A549 (cell line): ENCODE data around the gene CLEC16A. TPM values are rescaled to one million over a fixed set of nuclear protein-coding genes. Genes with fewer than 3 reads are reported as not detected.

Experiments used
- ATAC-seq, 2 experiments: fragments of 200-7000 bp in 1 of 2; fragments of >200 bp in 1 of 2; cut with Nextera tagmentation in 1 of 2; cut with Tn5 transposase in 1 of 2; 3 replicates each; pipeline versions ENCODE4 v1.8.0 to v1.9.1; 2018 to 2020; ENCODE audit warnings: mild to moderate bottlenecking in 1 of 2, moderate library complexity in 1 of 2
- CTCF ChIA-PET: fragments of 300-600 bp; sonication (Branson Sonifier 250); formaldehyde crosslinking; extraction: SDS; loops from one replicate; lab custom pipeline; 2021; ENCODE audit warnings: antibody characterized with exemption, inconsistent platforms; lab: Yijun Ruan, JAX
- POLR2A ChIA-PET: fragments of 350-600 bp; formaldehyde crosslinking; extraction: SDS; loops from one replicate; lab custom pipeline; 2021; ENCODE audit warnings: antibody characterized with exemption, inconsistent platforms; lab: Yijun Ruan, JAX
- DNase-seq, 2 experiments: peaks; one replicate each; pipeline versions ENCODE4 v3.0.0 to v3.0.0-alpha.2; 2011 to 2016; ENCODE audit warnings: low read depth in 1 of 2, low spot score in 1 of 2
- FAIRE-seq: peaks from 2 replicates; lab custom pipeline; 2011; peaks lifted over from hg19 to GRCh38; lab: Jason Lieb, UNC
- H3K27ac ChIP-seq, 2 experiments: fragments of >200 bp; sonication (Bioruptor Twin); formaldehyde crosslinking; 3 replicates each; pipeline ENCODE4 v1.5.1; 2016 to 2017
- H3K4me1 ChIP-seq: fragments of >200 bp; sonication (Bioruptor Twin); formaldehyde crosslinking; 3 replicates; pipeline ENCODE4 v1.6.1; 2016
- H3K4me2 ChIP-seq: fragments of >200 bp; sonication (Bioruptor Twin); formaldehyde crosslinking; 3 replicates; pipeline ENCODE4 v1.6.1; 2016
- H3K4me3 ChIP-seq: fragments of >200 bp; sonication (Bioruptor Twin); formaldehyde crosslinking; 3 replicates; pipeline ENCODE4 v1.5.1; 2016
- H3K9me3 ChIP-seq: fragments of >200 bp; sonication (Bioruptor Twin); formaldehyde crosslinking; 3 replicates; pipeline ENCODE4 v1.6.1; 2016
- BHLHE40 ChIP-seq: IDR thresholded peaks from 2 replicates; pipeline ENCODE4 v1.6.1; 2012; ENCODE audit warnings: low read depth, low read length, inconsistent platforms
- CHD4 ChIP-seq: fragments of 200-600 bp; sonication (generic); IDR thresholded peaks from 2 replicates; pipeline ENCODE4 v1.6.1; 2016; ENCODE audit warnings: antibody characterized with exemption, mild to moderate bottlenecking, borderline replicate concordance
- E2F6 ChIP-seq: IDR thresholded peaks from 2 replicates; pipeline ENCODE4 v1.6.1; 2012; ENCODE audit warnings: low read depth, borderline replicate concordance
- EHMT2 ChIP-seq: fragments of 200-600 bp; sonication (generic); IDR thresholded peaks from 2 replicates; pipeline ENCODE4 v1.6.1; 2016; ENCODE audit warnings: antibody characterized with exemption, low read depth, mild to moderate bottlenecking, moderate library complexity
- ELK1 ChIP-seq: fragments of 150-350 bp; IDR thresholded peaks from 2 replicates; pipeline ENCODE4 v1.6.1; 2014; ENCODE audit warnings: low read depth, mild to moderate bottlenecking, low read length
- EP300 ChIP-seq, 2 experiments: fragments of >200 bp; sonication (Bioruptor Twin); formaldehyde crosslinking; IDR thresholded peaks; 2 replicates in 1 of 2; 3 replicates in 1 of 2; pipeline ENCODE4 v1.6.1; 2016 to 2017
- ESRRA ChIP-seq: fragments of 150-350 bp; IDR thresholded peaks from 2 replicates; pipeline ENCODE4 v1.6.1; 2014; ENCODE audit warnings: mild to moderate bottlenecking, low read length, borderline replicate concordance
- FOSL2 ChIP-seq, 2 experiments: fragments of 450-650 bp in 1 of 2; fragments of >200 bp in 1 of 2; sonication (Bioruptor Twin) in 1 of 2; formaldehyde crosslinking; IDR thresholded peaks; 2 replicates each; pipeline versions ENCODE4 v1.5.0 to v1.6.1; 2016 to 2020; ENCODE audit warnings: mild to moderate bottlenecking in 1 of 2, moderate library complexity in 1 of 2
- FOXS1 ChIP-seq: fragments of 250-450 bp; sonication (Bioruptor Pico); IDR thresholded peaks from 2 replicates; pipeline ENCODE4 v1.5.0; 2020; ENCODE audit warnings: mild to moderate bottlenecking, moderate library complexity
- HEYL ChIP-seq: fragments of 250-450 bp; sonication (Bioruptor Pico); IDR thresholded peaks from 2 replicates; pipeline ENCODE4 v1.8.0; 2021; ENCODE audit warnings: mild to moderate bottlenecking, moderate library complexity
- HMGXB4 ChIP-seq: fragments of 250-450 bp; sonication (Bioruptor Pico); IDR thresholded peaks from 2 replicates; pipeline ENCODE4 v1.5.0; 2021; ENCODE audit warnings: mild to moderate bottlenecking, moderate library complexity, borderline replicate concordance
- HOXB13 ChIP-seq: fragments of 250-450 bp; sonication (Bioruptor Pico); IDR thresholded peaks from 2 replicates; pipeline ENCODE4 v1.5.0; 2020; ENCODE audit warnings: low read depth, mild to moderate bottlenecking, moderate library complexity
- KDM1A ChIP-seq: fragments of 200-600 bp; sonication (generic); IDR thresholded peaks from 2 replicates; pipeline ENCODE4 v1.6.1; 2016; ENCODE audit warnings: low read depth, mild to moderate bottlenecking
- MYC ChIP-seq: IDR thresholded peaks from 2 replicates; pipeline ENCODE4 v1.6.1; 2012; ENCODE audit warnings: mild to moderate bottlenecking, inconsistent platforms, low read length, improper control_type of control experiment, borderline replicate concordance
- NR3C1 ChIP-seq: fragments of >200 bp; sonication (Bioruptor Twin); formaldehyde crosslinking; IDR thresholded peaks from 3 replicates; pipeline ENCODE4 v1.6.1; 2017
- PHF8 ChIP-seq: fragments of 200-600 bp; sonication (generic); IDR thresholded peaks from 2 replicates; pipeline ENCODE4 v1.6.1; 2016; ENCODE audit warnings: low read depth, mild to moderate bottlenecking, antibody characterized with exemption, moderate library complexity, borderline replicate concordance
- POLR2AphosphoS2 ChIP-seq: conservative IDR thresholded peaks from 2 replicates; pipeline ENCODE4 v1.6.1; 2012; ENCODE audit warnings: low read length, improper control_type of control experiment, inconsistent platforms
- RARB ChIP-seq: fragments of 250-450 bp; sonication (Bioruptor Pico); IDR thresholded peaks from 2 replicates; pipeline ENCODE4 v1.8.0; 2021; ENCODE audit warnings: mild to moderate bottlenecking, moderate library complexity
- SMC3 ChIP-seq: fragments of >200 bp; sonication (Bioruptor Twin); formaldehyde crosslinking; IDR thresholded peaks from 3 replicates; pipeline ENCODE4 v1.6.1; 2018; ENCODE audit warnings: inconsistent platforms
- USF2 ChIP-seq: fragments of 450-650 bp; IDR thresholded peaks from 2 replicates; pipeline ENCODE4 v1.6.1; 2014; ENCODE audit warnings: antibody characterized with exemption
- ZNF302 ChIP-seq: fragments of 250-450 bp; sonication (Bioruptor Pico); IDR thresholded peaks from 2 replicates; pipeline ENCODE4 v1.9.0; 2021; ENCODE audit warnings: inconsistent platforms, mild to moderate bottlenecking, moderate library complexity
- WGBS: methylation state at CpG from one replicate; pipeline ENCODE4 v1.1.6; 2017; ENCODE audit errors: missing lambda C conversion rate; 5-methylcytosine and 5-hydroxymethylcytosine counted together
- polyA plus RNA-seq, 4 experiments: library from polyadenylated mRNA; depleted of rRNA in 3 of 4; stranded (reverse); fragments of >200 nt; fragmentation: RNase III in 1 of 4; extraction: RNeasy Plus Mini Kit Qiagen cat#74134 plus additional on column Dnase treatment in 1 of 4; gene quantifications; 2 replicates in 3 of 4; 3 replicates in 1 of 4; pipeline ENCODE4 v1.2.3, GENCODE V29; 2011 to 2017

CLEC16A gene
- polyA plus RNA-seq, 2 of the 4 experiments (the other 2 are of a cell fraction), result 8.3 to 10.4 TPM

- DNase-seq, result no peak
- no peaks in the 10 kb centered on the region for H3K9me3 ChIP-seq
- 0 out of 2 replicates have a peak, but pooled peaks have one; percentile 40 for TF ChIP-seq USF2
- TF ChIP-seq ELK1, result no peak
- TF ChIP-seq HOXB13 (CRISPR knock-in tag), result no peak
- TF ChIP-seq ESRRA, result no peak
- ChIA-PET POLR2A (no interaction called here), CTCF (no interaction called here)
- H3K4me2 ChIP-seq, result no peak overlapping the region
- ATAC-seq, result no peak
- H3K4me1 ChIP-seq, result peaks cover 9% of the 10 kb centered on the region; the same call in 2 of the 3 replicates
- FAIRE-seq, result no peak
- H3K27ac ChIP-seq, result no peak overlapping the region; a peak in 1 of 6 replicates
- H3K4me3 ChIP-seq, result no peak overlapping the region
- WGBS, result 83% methylated on average over 12 of the region's 12 CpGs
These were observed 66.3 kb downstream of the CLEC16A start for GRCh38 chr16:11010575-11011221.

GRCh38 chr16:11011326-11011725, 67.0 kb downstream of the CLEC16A start:
- POLR2A ChIA-PET, result no interaction called here
- DNase-seq, result no peak
- peaks cover 15% of the 10 kb centered on the region for H3K4me1 ChIP-seq
- no peak for TF ChIP-seq FOXS1 (CRISPR knock-in tag)
- no peak for TF ChIP-seq MYC
- TF ChIP-seq ZNF302, result no peak
- TF ChIP-seq SMC3, result no peak
- TF ChIP-seq KDM1A, result no peak
- no peak for TF ChIP-seq HEYL (CRISPR knock-in tag)
- TF ChIP-seq BHLHE40, result no peak
- no peak for TF ChIP-seq POLR2AphosphoS2
- no peak for TF ChIP-seq RARB (CRISPR knock-in tag)
- no peak for TF ChIP-seq FOSL2 (IDR thresholded peaks at IDR 0.05)
- TF ChIP-seq FOSL2 (CRISPR knock-in tag; IDR thresholded peaks at IDR 0.05), result no peak
- TF ChIP-seq CHD4, result no peak
- no peak for TF ChIP-seq E2F6
- no peak for TF ChIP-seq EHMT2
- no peak for TF ChIP-seq PHF8
- TF ChIP-seq EP300 (IDR thresholded peaks at IDR 0.05), result no peak
- TF ChIP-seq, all 56 proteins: peak for 0
- CTCF ChIA-PET, result interaction anchor here (1.2 kb wide), 1 partner anchor 40 kb away, joined by 4 read pairs; no protein-coding TSS in a partner anchor
- Histone ChIP-seq H3K27ac (no peak overlapping the region; a peak in 1 of 6 replicates), H3K4me2 (no peak overlapping the region), H3K4me3 (no peak overlapping the region), H3K9me3 (no peaks in the 10 kb centered on the region)
- 95% methylated on average over 1 of the region's 1 CpG for WGBS
- ATAC-seq (no peak), FAIRE-seq (no peak)

GRCh38 chr16:11012841-11013240, 68.5 kb downstream of the CLEC16A start:
- Histone ChIP-seq H3K4me1 (peaks cover 28% of the 10 kb centered on the region), H3K27ac (no peak overlapping the region), H3K9me3 (no peaks in the 10 kb centered on the region), H3K4me3 (no peak overlapping the region), H3K4me2 (no peak overlapping the region)
- CTCF ChIA-PET, result interaction anchor here (1.2 kb wide), 1 partner anchor 41 kb away, joined by 4 read pairs; no protein-coding TSS in a partner anchor
- no peak for FAIRE-seq
- POLR2A ChIA-PET, result no interaction called here
- TF ChIP-seq NR3C1, result no peak
- no peak for TF ChIP-seq HMGXB4 (CRISPR knock-in tag)
- TF ChIP-seq KDM1A, result no peak
- DNase-seq, result no peak
- no peak for ATAC-seq
- 85% methylated on average over 8 of the region's 8 CpGs for WGBS
